HepG2 (cell line): ENCODE measurements around the gene CCDC83. TPM values are rescaled to one million over a fixed set of nuclear protein-coding genes. Genes with fewer than 3 reads are reported as not detected.

Source experiments
- AHDC1 ChIP-seq: sonication (generic); formaldehyde crosslinking; IDR thresholded peaks from 2 replicates; pipeline ENCODE4 v1.5.1; 2020; ENCODE audit warnings: mild to moderate bottlenecking, missing genetic modification reagents, borderline replicate concordance
- CEBPG ChIP-seq: IDR thresholded peaks from 2 replicates; pipeline ENCODE4 v1.6.1; 2016
- EP300 ChIP-seq, 3 experiments: sonication (generic) in 1 of 3; formaldehyde crosslinking in 1 of 3; IDR thresholded peaks; 2 replicates each; pipeline versions ENCODE4 v1.5.1 to v1.6.1; 2011 to 2020; ENCODE audit warnings: low read depth in 2 of 3, low read length in 2 of 3, borderline replicate concordance in 1 of 3, improper control_type of control experiment in 1 of 3, mild to moderate bottlenecking in 1 of 3, missing genetic modification reagents in 1 of 3, moderate library complexity in 1 of 3
- HNF4A ChIP-seq: sonication (generic); formaldehyde crosslinking; IDR thresholded peaks from 2 replicates; pipeline ENCODE4 v1.4.0; 2020; ENCODE audit warnings: missing genetic modification reagents
- MAX ChIP-seq: IDR thresholded peaks from 2 replicates; pipeline ENCODE4 v1.6.1; 2012; ENCODE audit warnings: inconsistent platforms
- MTA1 ChIP-seq: sonication (generic); formaldehyde crosslinking; IDR thresholded peaks from 2 replicates; pipeline ENCODE4 v1.4.0; 2020; ENCODE audit warnings: missing genetic modification reagents, mild to moderate bottlenecking, borderline replicate concordance
- PAXIP1 ChIP-seq: sonication (generic); formaldehyde crosslinking; conservative IDR thresholded peaks from 2 replicates; pipeline ENCODE4 v1.4.0; 2020; ENCODE audit warnings: mild to moderate bottlenecking, missing genetic modification reagents, moderate library complexity
- ZBTB2 ChIP-seq: sonication (generic); formaldehyde crosslinking; IDR thresholded peaks from 2 replicates; pipeline ENCODE4 v1.8.0; 2022; ENCODE audit warnings: low read depth, missing genetic modification reagents
- ZFP41 ChIP-seq: sonication (generic); formaldehyde crosslinking; IDR thresholded peaks from 2 replicates; pipeline ENCODE4 v1.4.0; 2020; ENCODE audit warnings: mild to moderate bottlenecking, missing genetic modification reagents, borderline replicate concordance
- ZMYM4 ChIP-seq: sonication (generic); formaldehyde crosslinking; IDR thresholded peaks from 2 replicates; pipeline ENCODE4 v1.8.1; 2023; ENCODE audit warnings: mild to moderate bottlenecking, missing genetic modification reagents
- ZNF232 ChIP-seq: sonication (generic); formaldehyde crosslinking; IDR thresholded peaks from 2 replicates; pipeline ENCODE4 v1.4.0; 2020; ENCODE audit warnings: missing genetic modification reagents, borderline replicate concordance
- polyA plus RNA-seq, 8 experiments: library from polyadenylated mRNA; depleted of rRNA in 3 of 8; stranded (reverse) in 7 of 8; unstranded in 1 of 8; fragments of >200 nt; fragmentation: Illumina TruSeq in 4 of 8; extraction: Trizol in 4 of 8; gene quantifications; 2 replicates each; pipeline versions ENCODE4 v1.2.1 to v1.2.3, GENCODE V29; 2011 to 2016; ENCODE audit warnings: low read depth in 4 of 8, missing spikeins in 1 of 8, mixed read lengths in 1 of 8; ENCODE audit not compliant: insufficient read depth in 1 of 8
- total RNA-seq, 5 experiments: library from RNA; depleted of rRNA; stranded (reverse); fragments of >200 nt; fragmentation: Illumina TruSeq; extraction: Trizol; gene quantifications; 2 replicates each; pipeline ENCODE4 v1.2.3, GENCODE V29; 2016; ENCODE audit warnings: low read depth in 1 of 5

CCDC83 gene
- total and polyA plus RNA-seq, 2 of the 13 experiments (the other 11 are each of a cell fraction or from before 2014, with no cell fraction given) = not detected

- TF ChIP-seq ZMYM4 (peak; percentile 32; the same call in 1 of the 2 replicates), MTA1 (no peak), EP300 (IDR thresholded peaks at IDR 0.05; ENCODE audit: low read depth in 2 of 2, low read length in 2 of 2) (0 out of 4 replicates have a peak, but pooled peaks of 1 of the 2 experiments have one; percentile 10), EP300 (CRISPR knock-in tag; IDR thresholded peaks at IDR 0.05; ENCODE audit: borderline replicate concordance) (no peak), MAX (peak; percentile 25; the same call in 1 of the 2 replicates), ZNF232 (CRISPR knock-in tag) (no peak), CEBPG (CRISPR knock-in tag) (peak; percentile 28; the same call in 1 of the 2 replicates), AHDC1 (CRISPR knock-in tag) (peak; percentile 54; the same call in 1 of the 2 replicates), HNF4A (CRISPR knock-in tag) (peak; percentile 36; the same call in 1 of the 2 replicates), ZFP41 (CRISPR knock-in tag) (no peak), PAXIP1 (CRISPR knock-in tag) (peak; percentile 20; the same call in 1 of the 2 replicates), ZBTB2 (no peak)
Measured at GRCh38 chr11:85866137-85866827, 11.1 kb downstream of the CCDC83 start (continued).
